Measurements from ENCODE around the gene PLBD2. TPM values are rescaled to one million over a fixed set of nuclear protein-coding genes. Genes with fewer than 3 reads are reported as not detected.

The PLBD2 gene
- total RNA-seq, 1 experiment from 2014 or later, result 28.3 TPM

GRCh38 chr12:113401066-113402000 lies 42.9 kb downstream of the PLBD2 start:
- no peak for DNase-seq (ENCODE audit: low read depth, low spot score)
- in situ Hi-C loops (cut with HindIII; ENCODE audit: low pct_unique_long_range_greater_than_20kb, low sequenced_read_pairs), result no loop called here

GRCh38 chr12:113402586-113403260 lies 44.3 kb downstream of the PLBD2 start:
- in situ Hi-C loops (cut with HindIII; ENCODE audit: low pct_unique_long_range_greater_than_20kb, low sequenced_read_pairs), result no loop called here
- DNase-seq (ENCODE audit: low read depth, low spot score), result no peak

GRCh38 chr12:113403435-113404415 lies 45.3 kb downstream of the PLBD2 start, which contains the start of gene SDS:
Gene SDS (minus strand): TSS chr12:113403887. CDS start chr12:113399708, 4,179 bp downstream.
- DNase-seq (ENCODE audit: low read depth, low spot score), result peak; percentile 44
- in situ Hi-C loops (cut with HindIII; ENCODE audit: low pct_unique_long_range_greater_than_20kb, low sequenced_read_pairs), result no loop called here

GRCh38 chr12:113405694-113406093 lies 47.3 kb downstream of the PLBD2 start:
- no peak for DNase-seq (ENCODE audit: low read depth, low spot score)
- in situ Hi-C loops (cut with HindIII; ENCODE audit: low pct_unique_long_range_greater_than_20kb, low sequenced_read_pairs), result no loop called here

GRCh38 chr12:113407931-113408600 lies 49.7 kb downstream of the PLBD2 start:
- in situ Hi-C loops (cut with HindIII; ENCODE audit: low pct_unique_long_range_greater_than_20kb, low sequenced_read_pairs), result no loop called here
- DNase-seq (ENCODE audit: low read depth, low spot score), result no peak

GRCh38 chr12:113408756-113409298 lies 50.4 kb downstream of the PLBD2 start:
- in situ Hi-C loops (cut with HindIII; ENCODE audit: low pct_unique_long_range_greater_than_20kb, low sequenced_read_pairs), result no loop called here
- no peak for DNase-seq (ENCODE audit: low read depth, low spot score)

- DNase-seq (ENCODE audit: low read depth, low spot score), result no peak
- in situ Hi-C loops (cut with HindIII; ENCODE audit: low pct_unique_long_range_greater_than_20kb, low sequenced_read_pairs), result no loop called here
Measured at GRCh38 chr12:113409462-113410124, 51.2 kb downstream of the PLBD2 start.

GRCh38 chr12:113413488-113413939 lies 55.1 kb downstream of the PLBD2 start:
- peak; percentile 58 for DNase-seq (ENCODE audit: low read depth, low spot score)
- in situ Hi-C loops (cut with HindIII; ENCODE audit: low pct_unique_long_range_greater_than_20kb, low sequenced_read_pairs), result no loop called here

- no peak for DNase-seq (ENCODE audit: low read depth, low spot score)
Measured at GRCh38 chr12:113414519-113415038, 56.2 kb downstream of the PLBD2 start.

GRCh38 chr12:113416091-113416754 lies 57.8 kb downstream of the PLBD2 start:
- DNase-seq (ENCODE audit: low read depth, low spot score), result peak; percentile 52
- in situ Hi-C loops (cut with HindIII; ENCODE audit: low pct_unique_long_range_greater_than_20kb, low sequenced_read_pairs), result no loop called here

More at GRCh38 chr12:113414519-113415038, 56.2 kb downstream of the PLBD2 start:
- in situ Hi-C loops (cut with HindIII; ENCODE audit: low pct_unique_long_range_greater_than_20kb, low sequenced_read_pairs), result no loop called here

- no peak for DNase-seq (ENCODE audit: low read depth, low spot score)
- in situ Hi-C loops (cut with HindIII; ENCODE audit: low pct_unique_long_range_greater_than_20kb, low sequenced_read_pairs), result no loop called here
Measured at GRCh38 chr12:113418213-113418879, 60.0 kb downstream of the PLBD2 start.

- no peak for DNase-seq (ENCODE audit: low read depth, low spot score)
Measured at GRCh38 chr12:113420996-113421595, 62.7 kb downstream of the PLBD2 start.

GRCh38 chr12:113422030-113422885 lies 63.9 kb downstream of the PLBD2 start, which contains the start of gene SDSL:
Gene SDSL (plus strand): TSS chr12:113422380. CDS start chr12:113427983, 5,603 bp downstream.
- peak; percentile 84 for DNase-seq (ENCODE audit: low read depth, low spot score)
- in situ Hi-C loops (cut with HindIII; ENCODE audit: low pct_unique_long_range_greater_than_20kb, low sequenced_read_pairs), result no loop called here

More at GRCh38 chr12:113420996-113421595, 62.7 kb downstream of the PLBD2 start:
- in situ Hi-C loops (cut with HindIII; ENCODE audit: low pct_unique_long_range_greater_than_20kb, low sequenced_read_pairs), result no loop called here

All from SK-MEL-5 (cell line).